ENCODE measurements around the gene LTBP4.

LTBP4 gene

GRCh38 chr19:40604647-40605215 lies 3.6 kb downstream of the LTBP4 start:
- no peak overlapping the region for H3K23ac ChIP-seq (ENCODE audit: low read length in 2 of 2)
- H4K91ac ChIP-seq (ENCODE audit: low read length): no peak overlapping the region
- H3K14ac ChIP-seq (ENCODE audit: low read length in 2 of 2): peak overlapping the region in 1 of 2 experiments; percentile 13
- 41% methylated on average over 29 of the region's 29 CpGs for WGBS
- no peak overlapping the region for H2BK5ac ChIP-seq (ENCODE audit: low read depth, low read length, poor library complexity, severe bottlenecking)
- no peak overlapping the region for H3K4me3 ChIP-seq (ENCODE audit: insufficient read depth in 1 of 2, low read depth in 1 of 2, low read length in 2 of 2)
- no peak overlapping the region for H2AK5ac ChIP-seq (ENCODE audit: low read length, severe bottlenecking)
- H3K36me3 ChIP-seq (ENCODE audit: control insufficient read depth in 1 of 2, insufficient read depth in 2 of 2, low read depth in 1 of 2, low read length in 2 of 2): peaks cover 0 to 10% of the 10 kb centered on the region in 2 experiments
- no peaks in the 10 kb centered on the region for H3K9me3 ChIP-seq (ENCODE audit: control insufficient read depth, low read length)
- no peaks in the 10 kb centered on the region for H3K79me1 ChIP-seq (replicated peaks; ENCODE audit: low read length, poor library complexity, severe bottlenecking)
- H3K18ac ChIP-seq (ENCODE audit: low read depth in 1 of 2, low read length in 2 of 2): peak overlapping the region in 1 of 2 experiments; percentile 90
- H3K9ac ChIP-seq (ENCODE audit: low read length): no peak overlapping the region
- peak overlapping the region; percentile 29 for H2BK120ac ChIP-seq (ENCODE audit: low read depth, low read length)
- no peak overlapping the region for H4K8ac ChIP-seq (ENCODE audit: low read length)
- H3K27me3 ChIP-seq (ENCODE audit: control insufficient read depth in 1 of 2, insufficient read depth in 1 of 2, low read length in 2 of 2): peaks cover 20 to 36% of the 10 kb centered on the region in 2 experiments
- H2BK15ac ChIP-seq (ENCODE audit: low read depth, poor library complexity, severe bottlenecking): no peak overlapping the region
- H3K4ac ChIP-seq (ENCODE audit: low read depth in 1 of 2, low read length in 2 of 2): peak overlapping the region in 1 of 2 experiments; percentile 81
- H3K4me1 ChIP-seq (ENCODE audit: control insufficient read depth, insufficient read depth, low read depth, low read length): peaks cover 43% of the 10 kb centered on the region
- no peak overlapping the region for H2AFZ ChIP-seq (ENCODE audit: low read depth, low read length)
- no peak for DNase-seq
- H3K27ac ChIP-seq (ENCODE audit: low read length, poor library complexity, severe bottlenecking): no peak overlapping the region
- peak overlapping the region; percentile 86 for H3K4me2 ChIP-seq (ENCODE audit: low read length, poor library complexity, severe bottlenecking)
- H2BK12ac ChIP-seq (ENCODE audit: low read length in 2 of 2): peak overlapping the region; percentile 57 to 92

- Histone ChIP-seq H2AK5ac (ENCODE audit: low read length, severe bottlenecking) (no peak overlapping the region), H3K23ac (ENCODE audit: low read length in 2 of 2) (no peak overlapping the region), H3K4me3 (ENCODE audit: insufficient read depth in 1 of 2, low read depth in 1 of 2, low read length in 2 of 2) (peak overlapping the region; percentile 52 to 73), H3K18ac (ENCODE audit: low read depth in 1 of 2, low read length in 2 of 2) (peak overlapping the region; percentile 78 to 90), H3K27me3 (ENCODE audit: control insufficient read depth in 1 of 2, insufficient read depth in 1 of 2, low read length in 2 of 2) (peaks cover 19 to 31% of the 10 kb centered on the region in 2 experiments), H3K14ac (ENCODE audit: low read length in 2 of 2) (peak overlapping the region in 1 of 2 experiments; percentile 75), H2BK15ac (ENCODE audit: low read depth, poor library complexity, severe bottlenecking) (peak overlapping the region; percentile 52), H3K36me3 (ENCODE audit: control insufficient read depth in 1 of 2, insufficient read depth in 2 of 2, low read depth in 1 of 2, low read length in 2 of 2) (peaks cover 0 to 4% of the 10 kb centered on the region in 2 experiments), H2BK5ac (ENCODE audit: low read depth, low read length, poor library complexity, severe bottlenecking) (no peak overlapping the region), H3K4me2 (ENCODE audit: low read length, poor library complexity, severe bottlenecking) (peak overlapping the region; percentile 86), H3K4me1 (ENCODE audit: control insufficient read depth, insufficient read depth, low read depth, low read length) (peaks cover 48% of the 10 kb centered on the region), H3K4ac (ENCODE audit: low read depth in 1 of 2, low read length in 2 of 2) (peak overlapping the region; percentile 68 to 81), H4K8ac (ENCODE audit: low read length) (peak overlapping the region; percentile 76), H3K9me3 (ENCODE audit: control insufficient read depth, low read length) (no peaks in the 10 kb centered on the region), H3K79me1 (replicated peaks; ENCODE audit: low read length, poor library complexity, severe bottlenecking) (no peaks in the 10 kb centered on the region), H3K9ac (ENCODE audit: low read length) (peak overlapping the region; percentile 9), H4K91ac (ENCODE audit: low read length) (peak overlapping the region; percentile 92), H2BK120ac (ENCODE audit: low read depth, low read length) (peak overlapping the region; percentile 57), H2AFZ (ENCODE audit: low read depth, low read length) (peak overlapping the region; percentile 66), H3K27ac (ENCODE audit: low read length, poor library complexity, severe bottlenecking) (no peak overlapping the region), H2BK12ac (ENCODE audit: low read length in 2 of 2) (peak overlapping the region; percentile 69 to 92)
- peak; percentile 71 for DNase-seq
- WGBS: under 1% methylated on average over 69 of the region's 71 CpGs
Measured at GRCh38 chr19:40605216-40605971, 4.2 kb downstream of the LTBP4 start.

- Histone ChIP-seq H3K23ac (ENCODE audit: low read length in 2 of 2) (no peak overlapping the region), H2BK12ac (ENCODE audit: low read length in 2 of 2) (no peak overlapping the region), H2AK5ac (ENCODE audit: low read length, severe bottlenecking) (no peak overlapping the region), H4K8ac (ENCODE audit: low read length) (no peak overlapping the region), H3K27ac (ENCODE audit: low read length, poor library complexity, severe bottlenecking) (no peak overlapping the region), H2AFZ (ENCODE audit: low read depth, low read length) (no peak overlapping the region), H3K79me1 (replicated peaks; ENCODE audit: low read length, poor library complexity, severe bottlenecking) (no peaks in the 10 kb centered on the region), H3K36me3 (ENCODE audit: control insufficient read depth in 1 of 2, insufficient read depth in 2 of 2, low read depth in 1 of 2, low read length in 2 of 2) (peaks cover 0 to 2% of the 10 kb centered on the region in 2 experiments), H3K4me2 (ENCODE audit: low read length, poor library complexity, severe bottlenecking) (no peak overlapping the region), H3K9ac (ENCODE audit: low read length) (no peak overlapping the region), H3K4me1 (ENCODE audit: control insufficient read depth, insufficient read depth, low read depth, low read length) (peaks cover 34% of the 10 kb centered on the region), H3K27me3 (ENCODE audit: control insufficient read depth in 1 of 2, insufficient read depth in 1 of 2, low read length in 2 of 2) (peaks cover 10 to 18% of the 10 kb centered on the region in 2 experiments), H3K9me3 (ENCODE audit: control insufficient read depth, low read length) (no peaks in the 10 kb centered on the region), H3K18ac (ENCODE audit: low read depth in 1 of 2, low read length in 2 of 2) (no peak overlapping the region), H2BK120ac (ENCODE audit: low read depth, low read length) (no peak overlapping the region), H3K4me3 (ENCODE audit: insufficient read depth in 1 of 2, low read depth in 1 of 2, low read length in 2 of 2) (no peak overlapping the region), H4K91ac (ENCODE audit: low read length) (peak overlapping the region; percentile 23), H2BK15ac (ENCODE audit: low read depth, poor library complexity, severe bottlenecking) (no peak overlapping the region), H2BK5ac (ENCODE audit: low read depth, low read length, poor library complexity, severe bottlenecking) (no peak overlapping the region), H3K4ac (ENCODE audit: low read depth in 1 of 2, low read length in 2 of 2) (no peak overlapping the region), H3K14ac (ENCODE audit: low read length in 2 of 2) (no peak overlapping the region)
- no peak for DNase-seq
- WGBS: 79% methylated on average over 31 of the region's 31 CpGs
Measured at GRCh38 chr19:40607311-40608239, 6.4 kb downstream of the LTBP4 start.
